GM12865 (cell line): ENCODE data around the gene DAB1.

Experiments
- DNase-seq: peaks from one replicate; pipeline ENCODE4 v3.0.0; 2010; ENCODE audit warnings: low read depth
- H3K4me3 ChIP-seq: 2 replicates; pipeline ENCODE4 v1.5.1; 2011; ENCODE audit warnings: mild to moderate bottlenecking, low read depth, low read length, control low read depth
- CTCF ChIP-seq: IDR thresholded peaks from 2 replicates; pipeline ENCODE4 v1.5.1; 2011; ENCODE audit warnings: low read length, control low read depth, low read depth, inconsistent platforms; ENCODE audit not compliant: insufficient read depth; ENCODE audit errors: missing control alignments

Gene DAB1

GRCh38 chr1:57327336-57327735 lies 96.5 kb downstream of the DAB1 start:
- DNase-seq = no peak
- no peak overlapping the region for H3K4me3 ChIP-seq
- no peak for TF ChIP-seq CTCF

- no peak for TF ChIP-seq CTCF
- DNase-seq = no peak
These were observed 98.3 kb downstream of the DAB1 start for GRCh38 chr1:57325536-57325935.

GRCh38 chr1:57325117-57325516 lies 98.7 kb downstream of the DAB1 start:
- TF ChIP-seq CTCF = no peak
- DNase-seq = no peak
- no peak overlapping the region for H3K4me3 ChIP-seq

More at GRCh38 chr1:57325536-57325935, 98.3 kb downstream of the DAB1 start:
- H3K4me3 ChIP-seq = no peak overlapping the region

GRCh38 chr1:57324388-57324787 lies 99.5 kb downstream of the DAB1 start:
- TF ChIP-seq CTCF = no peak
- DNase-seq = no peak
- H3K4me3 ChIP-seq = no peak overlapping the region

- no peak for TF ChIP-seq CTCF
- DNase-seq = no peak
- no peak overlapping the region for H3K4me3 ChIP-seq
These were observed 102.1 kb downstream of the DAB1 start for GRCh38 chr1:57321776-57322175.

GRCh38 chr1:57319791-57320190 lies 104.1 kb downstream of the DAB1 start:
- no peak for TF ChIP-seq CTCF
- no peak for DNase-seq
- H3K4me3 ChIP-seq = no peak overlapping the region

GRCh38 chr1:57319165-57319564 lies 104.7 kb downstream of the DAB1 start:
- no peak overlapping the region for H3K4me3 ChIP-seq
- no peak for TF ChIP-seq CTCF
- DNase-seq = no peak
